ENCODE data around the gene SAMHD1.

SAMHD1 gene

DNA sequence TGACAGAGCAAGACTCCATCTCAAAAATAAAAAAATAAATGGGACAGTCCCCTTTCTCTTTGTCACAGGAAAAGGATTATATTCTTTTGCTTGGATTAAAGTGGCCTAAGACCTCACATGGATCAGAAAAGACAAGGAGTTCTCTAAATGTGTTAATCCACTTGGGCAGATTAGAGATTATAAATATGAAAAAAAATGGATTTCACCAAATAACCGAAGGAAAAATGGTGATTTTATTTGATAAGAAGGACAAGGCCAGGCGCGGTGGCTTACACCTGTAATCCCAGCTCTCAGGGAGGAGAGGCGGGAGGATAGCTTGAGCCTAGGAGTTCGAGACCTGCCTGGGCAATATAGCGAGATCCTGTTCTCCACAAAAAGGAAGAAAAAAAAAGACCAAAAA is 21.8 kb downstream of the SAMHD1 start:
- TF ChIP-seq, protein P1, sequence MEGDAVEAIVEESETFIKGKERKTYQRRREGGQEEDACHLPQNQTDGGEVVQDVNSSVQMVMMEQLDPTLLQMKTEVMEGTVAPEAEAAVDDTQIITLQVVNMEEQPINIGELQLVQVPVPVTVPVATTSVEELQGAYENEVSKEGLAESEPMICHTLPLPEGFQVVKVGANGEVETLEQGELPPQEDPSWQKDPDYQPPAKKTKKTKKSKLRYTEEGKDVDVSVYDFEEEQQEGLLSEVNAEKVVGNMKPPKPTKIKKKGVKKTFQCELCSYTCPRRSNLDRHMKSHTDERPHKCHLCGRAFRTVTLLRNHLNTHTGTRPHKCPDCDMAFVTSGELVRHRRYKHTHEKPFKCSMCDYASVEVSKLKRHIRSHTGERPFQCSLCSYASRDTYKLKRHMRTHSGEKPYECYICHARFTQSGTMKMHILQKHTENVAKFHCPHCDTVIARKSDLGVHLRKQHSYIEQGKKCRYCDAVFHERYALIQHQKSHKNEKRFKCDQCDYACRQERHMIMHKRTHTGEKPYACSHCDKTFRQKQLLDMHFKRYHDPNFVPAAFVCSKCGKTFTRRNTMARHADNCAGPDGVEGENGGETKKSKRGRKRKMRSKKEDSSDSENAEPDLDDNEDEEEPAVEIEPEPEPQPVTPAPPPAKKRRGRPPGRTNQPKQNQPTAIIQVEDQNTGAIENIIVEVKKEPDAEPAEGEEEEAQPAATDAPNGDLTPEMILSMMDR (IDR thresholded peaks at IDR 0.05) = no peak
- TF ChIP-seq ZFX (IDR thresholded peaks at IDR 0.05; ENCODE audit: borderline replicate concordance) = no peak
- H3K27ac ChIP-seq = no peak overlapping the region

DNA sequence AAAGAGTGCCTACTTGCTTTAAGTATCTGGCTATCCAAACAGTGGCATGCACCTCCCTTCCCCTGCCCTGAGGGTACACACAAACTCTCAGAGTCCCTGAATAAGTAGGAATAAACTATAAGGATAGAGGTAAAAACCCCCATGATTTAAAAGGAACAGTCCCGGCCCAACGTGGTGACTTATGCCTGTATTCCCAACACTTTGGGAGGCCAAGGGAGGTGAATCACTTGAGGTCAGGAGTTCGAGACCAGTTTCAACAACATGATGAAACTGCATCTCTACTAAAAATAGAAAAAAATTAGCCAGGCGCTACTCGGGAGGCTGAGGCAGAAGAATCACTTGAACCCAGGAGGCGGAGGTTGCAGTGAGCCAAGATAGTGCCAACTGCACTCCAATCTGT is 22.2 kb downstream of the SAMHD1 start:
- H3K27ac ChIP-seq = no peak overlapping the region
- no peak for TF ChIP-seq ZFX (IDR thresholded peaks at IDR 0.05; ENCODE audit: borderline replicate concordance)
- TF ChIP-seq, protein P1 (IDR thresholded peaks at IDR 0.05) = no peak

DNA sequence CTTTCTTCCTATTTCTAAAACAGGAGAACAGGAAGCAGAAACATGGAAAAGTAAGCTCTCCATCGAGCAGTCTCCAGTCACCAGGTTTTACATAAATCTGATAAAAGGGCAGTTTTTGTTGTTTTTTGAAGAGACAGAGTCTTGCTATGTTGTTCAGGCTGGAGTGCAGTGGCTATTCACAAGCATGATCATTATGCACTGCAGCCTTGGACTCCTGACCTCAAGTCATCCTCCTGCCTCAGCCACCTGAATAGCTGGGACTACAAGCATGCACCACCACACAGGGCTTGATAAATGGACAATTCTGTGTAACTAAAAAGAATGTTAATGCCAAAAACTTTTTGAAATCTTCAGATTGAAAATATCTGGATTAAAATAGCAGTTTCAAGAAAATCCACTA is 23.8 kb downstream of the SAMHD1 start:
- TF ChIP-seq, protein P1 (IDR thresholded peaks at IDR 0.05) = no peak
- TF ChIP-seq ZFX (IDR thresholded peaks at IDR 0.05; ENCODE audit: borderline replicate concordance) = no peak
- no peak overlapping the region for H3K27ac ChIP-seq

DNA sequence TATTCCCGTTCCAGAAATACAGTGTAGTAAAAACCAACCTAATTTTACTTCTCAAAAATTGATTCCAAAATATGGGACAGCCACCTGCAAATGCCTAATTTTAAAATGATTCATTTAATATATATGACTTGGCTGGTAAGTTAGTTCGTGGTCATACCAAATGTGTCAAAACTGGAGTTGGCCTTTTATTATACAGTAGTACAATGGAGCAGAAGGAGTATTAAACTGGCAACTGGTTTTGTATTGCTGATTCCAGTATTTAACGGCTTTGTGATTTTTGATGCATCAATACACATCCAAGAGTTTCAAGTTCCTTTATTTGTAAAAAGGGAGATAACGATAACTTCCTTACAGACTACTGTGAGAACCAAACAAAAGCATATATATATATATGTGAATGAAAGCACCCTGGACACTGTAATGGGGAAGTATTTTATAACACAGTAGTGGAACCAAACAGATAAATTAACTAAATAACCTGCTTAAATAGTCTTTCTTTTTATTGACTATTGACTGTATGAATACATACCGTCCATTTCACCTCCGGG is 24.8 kb downstream of the SAMHD1 start:
- no peak overlapping the region for H3K27ac ChIP-seq
- TF ChIP-seq, protein P1 (IDR thresholded peaks at IDR 0.05) = no peak
- TF ChIP-seq ZFX (IDR thresholded peaks at IDR 0.05; ENCODE audit: borderline replicate concordance) = no peak

DNA sequence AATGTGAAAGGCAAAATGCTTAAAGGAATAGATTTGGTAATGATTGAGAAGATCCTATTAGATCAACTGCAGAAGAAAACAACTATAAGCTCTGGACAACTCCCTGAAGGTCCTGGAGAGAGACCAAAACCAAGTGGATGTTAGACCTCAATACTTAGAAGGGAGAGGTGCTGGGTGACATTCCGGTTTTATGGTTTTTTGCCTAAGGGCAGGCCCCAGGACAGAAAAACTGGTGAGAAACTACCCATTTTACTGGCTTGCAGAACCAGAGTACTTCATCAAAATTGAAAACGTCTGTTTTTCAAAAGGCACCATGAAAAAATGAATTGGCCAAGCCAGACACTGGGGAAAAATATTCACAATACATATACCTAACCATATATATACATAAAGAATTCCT is 26.3 kb downstream of the SAMHD1 start:
- TF ChIP-seq, protein P1 (IDR thresholded peaks at IDR 0.05) = no peak
- no peak for TF ChIP-seq ZFX (IDR thresholded peaks at IDR 0.05; ENCODE audit: borderline replicate concordance)
- H3K27ac ChIP-seq = no peak overlapping the region

DNA sequence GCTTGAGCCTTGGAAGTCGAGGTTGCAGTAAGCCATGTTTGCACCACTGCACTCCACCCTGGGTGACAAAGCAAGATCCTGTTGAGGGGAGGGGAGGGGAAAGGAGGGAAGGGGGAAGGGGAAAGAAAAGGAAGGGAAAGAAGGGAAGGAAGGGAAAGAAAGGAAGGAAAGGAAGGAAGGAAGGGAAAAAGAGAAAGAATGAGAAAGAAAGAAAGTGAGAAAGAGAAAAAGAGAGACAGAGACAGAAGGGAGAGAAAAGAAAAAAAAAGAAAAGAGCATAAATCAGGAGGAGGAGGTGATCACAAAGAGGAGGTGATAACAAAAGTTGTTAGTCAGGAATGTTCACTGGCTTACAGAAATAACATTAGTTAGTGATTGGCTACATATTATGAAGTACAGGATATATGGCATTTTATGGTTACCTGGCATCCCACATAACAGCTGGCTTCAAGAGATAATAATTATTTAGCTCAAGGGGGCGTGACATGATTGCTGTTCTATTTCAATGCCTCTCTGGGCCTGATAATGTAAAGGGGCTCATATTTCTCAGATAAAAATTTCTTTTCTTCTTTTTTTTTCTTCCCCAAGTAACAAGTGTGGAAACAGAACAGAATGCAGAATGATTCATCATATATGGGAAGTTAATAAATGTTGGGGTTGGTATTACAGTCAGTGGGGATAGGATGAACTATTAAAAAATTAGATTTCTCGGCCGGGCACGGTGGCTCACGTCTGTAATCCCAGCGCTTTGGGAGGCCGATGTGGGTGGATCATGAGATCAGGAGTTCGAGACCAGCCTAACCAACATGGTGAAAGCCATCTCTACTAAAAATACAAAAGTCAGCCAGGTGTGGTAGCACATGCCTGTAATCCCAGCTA is 27.1 kb downstream of the SAMHD1 start:
- peak overlapping the region; percentile 33 for H3K27ac ChIP-seq
- TF ChIP-seq ZFX (IDR thresholded peaks at IDR 0.05; ENCODE audit: borderline replicate concordance) = no peak
- TF ChIP-seq, protein P1 (IDR thresholded peaks at IDR 0.05) = no peak

DNA sequence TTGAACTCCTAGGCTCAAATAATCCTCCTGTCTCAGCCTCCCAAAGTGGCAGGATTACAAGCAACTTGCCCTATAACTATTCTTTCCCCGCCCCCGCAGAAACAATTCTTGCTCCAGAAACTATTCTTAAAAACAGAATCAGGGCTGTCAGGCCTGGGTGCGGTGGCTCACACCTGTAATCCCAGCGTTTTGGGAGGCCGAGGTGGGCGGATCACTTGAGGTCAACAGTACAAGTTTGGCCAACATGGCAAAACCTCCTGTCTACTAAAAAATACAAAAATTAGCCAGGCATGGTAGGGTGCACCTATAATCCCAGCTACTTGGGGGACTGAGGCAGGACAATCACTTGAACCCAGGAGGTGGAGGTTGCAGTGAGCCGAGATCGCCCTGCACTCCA is 31.2 kb downstream of the SAMHD1 start:
- no peak overlapping the region for H3K27ac ChIP-seq
- TF ChIP-seq ZFX (IDR thresholded peaks at IDR 0.05; ENCODE audit: borderline replicate concordance) = no peak
- TF ChIP-seq, protein P1 (IDR thresholded peaks at IDR 0.05) = no peak
